ENCODE results near the gene MORC2.

The MORC2 gene

GRCh38 chr22:30923168-30923900 lies 45.2 kb downstream of the MORC2 start:
- H3K4me1 Mint-ChIP-seq (ENCODE audit: low read depth): no peaks in the 10 kb centered on the region
- H3K27me3 Mint-ChIP-seq: peaks cover 9% of the 10 kb centered on the region
- intact Hi-C loops (cut with micrococcal nuclease): loop anchor here (10.0 kb wide), 1 partner anchor 289 kb away; the partner anchor contains the start of gene SLC35E4
- H3K9me3 Mint-ChIP-seq: no peaks in the 10 kb centered on the region
- H3K4me3 Mint-ChIP-seq: no peak overlapping the region
- H3K36me3 Mint-ChIP-seq (ENCODE audit: low read depth): peaks cover 47% of the 10 kb centered on the region
- no peak overlapping the region for H3K27ac Mint-ChIP-seq

GRCh38 chr22:30922151-30922611 lies 46.4 kb downstream of the MORC2 start:
- peaks cover 36% of the 10 kb centered on the region for H3K36me3 Mint-ChIP-seq (ENCODE audit: low read depth)
- intact Hi-C loops (cut with micrococcal nuclease): loop anchor here (10.0 kb wide), 1 partner anchor 287 kb away; the partner anchor contains the start of gene SLC35E4

GRCh38 chr22:30921108-30921507 lies 47.5 kb downstream of the MORC2 start:
- intact Hi-C loops (cut with micrococcal nuclease): loop anchor here (10.0 kb wide), 1 partner anchor 286 kb away; the partner anchor contains the start of gene SLC35E4
- Mint-ChIP-seq H3K27ac (peak overlapping the region; percentile 80), H3K9me3 (peaks cover 7% of the 10 kb centered on the region), H3K27me3 (peaks cover 9% of the 10 kb centered on the region), H3K36me3 (ENCODE audit: low read depth) (peaks cover 32% of the 10 kb centered on the region), H3K4me3 (peak overlapping the region; percentile 75), H3K4me1 (ENCODE audit: low read depth) (no peaks in the 10 kb centered on the region)

More at GRCh38 chr22:30922151-30922611, 46.4 kb downstream of the MORC2 start:
- Mint-ChIP-seq H3K27me3 (peaks cover 9% of the 10 kb centered on the region), H3K4me3 (peak overlapping the region; percentile 75), H3K4me1 (ENCODE audit: low read depth) (no peaks in the 10 kb centered on the region), H3K9me3 (no peaks in the 10 kb centered on the region), H3K27ac (peak overlapping the region; percentile 80)

DNA sequence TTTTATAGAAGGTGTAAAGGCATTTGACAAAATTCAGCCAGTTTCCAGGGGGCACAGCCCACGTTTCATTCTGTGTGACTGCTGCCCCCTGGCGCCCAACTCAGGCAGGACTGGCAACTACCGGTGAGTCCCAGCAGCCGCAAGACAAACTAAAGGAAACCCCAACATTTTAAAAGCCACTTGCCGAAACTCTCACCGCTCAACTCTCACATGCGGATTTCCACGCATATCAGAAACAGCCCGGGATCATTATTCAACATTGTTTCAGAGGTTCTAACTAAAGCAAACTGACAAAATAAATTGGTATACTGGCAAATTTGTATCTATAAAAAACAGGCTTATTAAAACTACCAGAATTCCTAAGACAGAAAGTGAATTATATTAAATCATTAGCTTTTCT lies 48.2 kb downstream of the MORC2 start:
- Mint-ChIP-seq H3K4me1 (ENCODE audit: low read depth) (no peaks in the 10 kb centered on the region), H3K27ac (no peak overlapping the region), H3K4me3 (peak overlapping the region; percentile 48), H3K36me3 (ENCODE audit: low read depth) (peaks cover 25% of the 10 kb centered on the region), H3K9me3 (peaks cover 11% of the 10 kb centered on the region), H3K27me3 (peaks cover 9% of the 10 kb centered on the region)
- intact Hi-C loops (cut with micrococcal nuclease): loop anchor here (10.0 kb wide), 1 partner anchor 286 kb away; the partner anchor contains the start of gene SLC35E4

DNA sequence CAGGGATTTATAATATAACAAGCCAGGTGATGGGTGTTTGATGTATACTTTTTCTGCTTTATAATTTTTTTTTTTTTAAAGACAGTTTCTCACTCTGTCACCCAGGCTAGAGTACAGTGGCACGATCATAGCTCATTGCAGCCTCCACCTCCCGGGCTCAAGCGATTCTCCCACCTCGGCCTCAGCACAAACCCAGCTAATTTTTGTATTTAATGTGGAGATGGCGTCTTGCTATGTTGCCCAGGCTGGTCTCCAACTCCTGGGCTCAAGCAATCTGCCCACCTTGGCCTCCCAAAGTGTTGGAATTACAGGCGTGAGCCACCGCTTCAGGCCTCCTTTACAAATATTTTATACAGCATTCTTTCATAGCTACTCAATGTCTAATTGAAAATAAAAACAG lies 48.6 kb downstream of the MORC2 start:
- Mint-ChIP-seq H3K27ac (no peak overlapping the region), H3K36me3 (ENCODE audit: low read depth) (peaks cover 20% of the 10 kb centered on the region), H3K27me3 (peaks cover 9% of the 10 kb centered on the region), H3K4me3 (peak overlapping the region; percentile 6), H3K9me3 (peaks cover 11% of the 10 kb centered on the region), H3K4me1 (ENCODE audit: low read depth) (no peaks in the 10 kb centered on the region)
- intact Hi-C loops (cut with micrococcal nuclease): loop anchor here (10.0 kb wide), 1 partner anchor 285 kb away; the partner anchor contains the start of gene SLC35E4

DNA sequence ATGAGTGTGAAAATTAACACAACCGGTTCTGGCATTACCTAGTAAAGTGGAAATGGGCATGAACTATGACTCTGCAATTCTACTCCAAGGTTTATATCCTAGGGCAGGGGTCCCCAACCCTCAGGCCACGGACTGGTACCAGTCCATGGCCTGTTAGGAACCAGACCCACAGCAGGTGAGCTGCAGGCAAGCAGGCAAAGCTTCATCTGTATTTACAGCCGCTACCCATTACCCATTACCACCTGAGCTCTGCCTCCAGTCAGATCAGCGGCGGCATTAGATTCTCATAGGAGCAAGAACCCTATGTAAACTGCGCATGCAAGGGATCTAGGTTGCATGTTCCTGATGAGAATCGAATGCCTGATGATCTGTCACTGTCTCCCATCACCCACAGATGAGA lies 49.8 kb downstream of the MORC2 start:
- Mint-ChIP-seq H3K27ac (no peak overlapping the region), H3K4me3 (no peak overlapping the region)

GRCh38 chr22:30910358-30910757 lies 58.2 kb downstream of the MORC2 start:
- H3K4me1 Mint-ChIP-seq (ENCODE audit: low read depth): no peaks in the 10 kb centered on the region
- H3K27me3 Mint-ChIP-seq: no peaks in the 10 kb centered on the region
- no peak overlapping the region for H3K27ac Mint-ChIP-seq
- H3K4me3 Mint-ChIP-seq: no peak overlapping the region
- peaks cover 37% of the 10 kb centered on the region for H3K36me3 Mint-ChIP-seq (ENCODE audit: low read depth)
- intact Hi-C loops (cut with micrococcal nuclease): no loop called here
- H3K9me3 Mint-ChIP-seq: no peaks in the 10 kb centered on the region

More for the DNA sequence above, 49.8 kb downstream of the MORC2 start:
- Mint-ChIP-seq H3K9me3 (peaks cover 11% of the 10 kb centered on the region), H3K27me3 (peaks cover 9% of the 10 kb centered on the region), H3K4me1 (ENCODE audit: low read depth) (no peaks in the 10 kb centered on the region), H3K36me3 (ENCODE audit: low read depth) (peaks cover 9% of the 10 kb centered on the region)
- intact Hi-C loops (cut with micrococcal nuclease): no loop called here

DNA sequence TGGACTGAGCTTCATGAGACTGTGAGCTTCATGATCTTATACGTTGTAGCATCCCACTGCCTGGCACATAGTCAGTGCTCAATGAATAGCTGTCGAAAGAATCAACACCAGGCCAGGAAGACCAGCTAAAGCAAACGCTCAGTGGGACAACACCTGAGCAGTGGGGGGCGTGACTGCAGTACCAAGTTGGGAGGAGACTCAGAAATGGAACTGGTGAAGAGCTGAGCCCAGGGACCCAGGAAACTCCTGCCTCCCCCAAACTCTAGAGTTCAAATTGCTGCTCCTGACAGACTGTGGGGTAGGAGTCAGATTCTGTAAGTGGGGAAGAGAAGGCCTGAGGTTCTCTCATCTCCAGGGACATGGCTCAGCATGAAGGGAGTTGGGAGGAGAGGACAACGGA lies 59.3 kb downstream of the MORC2 start:
- no peak overlapping the region for H3K4me3 Mint-ChIP-seq
- no peaks in the 10 kb centered on the region for H3K27me3 Mint-ChIP-seq
- H3K4me1 Mint-ChIP-seq (ENCODE audit: low read depth): no peaks in the 10 kb centered on the region
- intact Hi-C loops (cut with micrococcal nuclease): no loop called here
- H3K9me3 Mint-ChIP-seq: no peaks in the 10 kb centered on the region
- no peak overlapping the region for H3K27ac Mint-ChIP-seq
- H3K36me3 Mint-ChIP-seq (ENCODE audit: low read depth): peaks cover 41% of the 10 kb centered on the region

GRCh38 chr22:30908051-30908461 lies 60.5 kb downstream of the MORC2 start:
- peaks cover 2% of the 10 kb centered on the region for H3K4me1 Mint-ChIP-seq (ENCODE audit: low read depth)
- no peaks in the 10 kb centered on the region for H3K27me3 Mint-ChIP-seq
- H3K9me3 Mint-ChIP-seq: no peaks in the 10 kb centered on the region
- H3K27ac Mint-ChIP-seq: no peak overlapping the region
- peaks cover 53% of the 10 kb centered on the region for H3K36me3 Mint-ChIP-seq (ENCODE audit: low read depth)
- no peak overlapping the region for H3K4me3 Mint-ChIP-seq
- intact Hi-C loops (cut with micrococcal nuclease): no loop called here

GRCh38 chr22:30906946-30907345 lies 61.6 kb downstream of the MORC2 start:
- Mint-ChIP-seq H3K4me3 (no peak overlapping the region), H3K27ac (no peak overlapping the region), H3K36me3 (ENCODE audit: low read depth) (peaks cover 64% of the 10 kb centered on the region), H3K27me3 (no peaks in the 10 kb centered on the region), H3K9me3 (no peaks in the 10 kb centered on the region), H3K4me1 (ENCODE audit: low read depth) (peaks cover 7% of the 10 kb centered on the region)
- intact Hi-C loops (cut with micrococcal nuclease): no loop called here

- intact Hi-C loops (cut with micrococcal nuclease): no loop called here
- Mint-ChIP-seq H3K36me3 (ENCODE audit: low read depth) (peaks cover 64% of the 10 kb centered on the region), H3K4me3 (no peak overlapping the region)
Measured at GRCh38 chr22:30906411-30906810, 62.2 kb downstream of the MORC2 start.

DNA sequence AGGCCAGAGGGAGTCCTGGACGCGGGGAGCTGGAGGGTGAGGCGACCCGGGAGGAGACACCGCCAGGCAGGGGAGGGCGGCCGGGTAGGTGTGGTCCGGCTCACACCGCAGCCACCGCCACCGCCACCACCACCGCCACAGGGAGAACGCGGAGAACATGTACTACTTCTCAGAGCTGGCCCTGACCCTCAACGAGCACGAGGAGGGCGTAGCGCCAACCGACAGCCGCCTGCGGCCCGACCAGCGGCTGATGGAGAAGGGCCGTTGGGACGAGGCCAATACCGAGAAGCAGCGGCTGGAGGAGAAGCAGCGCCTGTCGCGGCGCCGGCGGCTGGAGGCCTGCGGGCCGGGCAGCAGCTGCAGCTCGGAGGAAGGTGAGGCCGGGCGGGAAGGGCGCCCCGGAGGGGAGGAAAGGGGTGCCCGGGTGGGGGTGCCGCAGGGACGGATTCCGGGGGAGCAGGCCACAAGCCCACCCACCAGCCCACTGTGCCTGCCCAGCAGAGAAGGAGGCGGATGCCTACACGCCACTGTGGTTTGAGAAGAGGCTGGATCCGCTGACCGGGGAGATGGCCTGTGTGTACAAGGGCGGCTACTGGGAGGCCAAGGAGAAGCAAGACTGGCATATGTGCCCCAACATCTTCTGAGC lies 62.8 kb downstream of the MORC2 start:
- Mint-ChIP-seq H3K9me3 (no peaks in the 10 kb centered on the region), H3K36me3 (ENCODE audit: low read depth) (peaks cover 64% of the 10 kb centered on the region), H3K4me1 (ENCODE audit: low read depth) (peaks cover 7% of the 10 kb centered on the region), H3K27me3 (no peaks in the 10 kb centered on the region), H3K4me3 (no peak overlapping the region), H3K27ac (no peak overlapping the region)
- intact Hi-C loops (cut with micrococcal nuclease): no loop called here

More at GRCh38 chr22:30906411-30906810, 62.2 kb downstream of the MORC2 start:
- no peaks in the 10 kb centered on the region for H3K9me3 Mint-ChIP-seq
- no peaks in the 10 kb centered on the region for H3K27me3 Mint-ChIP-seq
- peaks cover 7% of the 10 kb centered on the region for H3K4me1 Mint-ChIP-seq (ENCODE audit: low read depth)
- H3K27ac Mint-ChIP-seq: no peak overlapping the region

- H3K27ac Mint-ChIP-seq: no peak overlapping the region
- H3K36me3 Mint-ChIP-seq (ENCODE audit: low read depth): peaks cover 49% of the 10 kb centered on the region
- intact Hi-C loops (cut with micrococcal nuclease): no loop called here
- no peaks in the 10 kb centered on the region for H3K9me3 Mint-ChIP-seq
- peaks cover 7% of the 10 kb centered on the region for H3K4me1 Mint-ChIP-seq (ENCODE audit: low read depth)
- no peaks in the 10 kb centered on the region for H3K27me3 Mint-ChIP-seq
- H3K4me3 Mint-ChIP-seq: no peak overlapping the region
Measured at GRCh38 chr22:30903876-30904460, 64.6 kb downstream of the MORC2 start.
